Ovary (tissue), 3 donors: ENCODE measurements around the gene CXorf58.

Experiments
- EP300 ChIP-seq: sonication (generic); formaldehyde crosslinking; IDR thresholded peaks from one replicate; pipeline ENCODE4 v1.6.1; 2017; ENCODE audit warnings: antibody characterized with exemption
- POLR2A ChIP-seq: fragments of 450-650 bp; IDR thresholded peaks from one replicate; pipeline ENCODE4 v1.6.1; 2017; ENCODE audit warnings: antibody characterized with exemption, mild to moderate bottlenecking, moderate library complexity
- TF ChIP-seq, protein P1 (sequence below), 3 donors: fragments of 450-650 bp in 2 of 3; fragments of 200-600 bp in 1 of 3; IDR thresholded peaks; one replicate each; pipeline versions ENCODE4 v1.5.1 to v1.8.0; 2016 to 2022; ENCODE audit warnings: antibody characterized with exemption in 3 of 3, mild to moderate bottlenecking in 1 of 3
- donor health status: DM: no; HTN: no; CAD: no.

DNA sequence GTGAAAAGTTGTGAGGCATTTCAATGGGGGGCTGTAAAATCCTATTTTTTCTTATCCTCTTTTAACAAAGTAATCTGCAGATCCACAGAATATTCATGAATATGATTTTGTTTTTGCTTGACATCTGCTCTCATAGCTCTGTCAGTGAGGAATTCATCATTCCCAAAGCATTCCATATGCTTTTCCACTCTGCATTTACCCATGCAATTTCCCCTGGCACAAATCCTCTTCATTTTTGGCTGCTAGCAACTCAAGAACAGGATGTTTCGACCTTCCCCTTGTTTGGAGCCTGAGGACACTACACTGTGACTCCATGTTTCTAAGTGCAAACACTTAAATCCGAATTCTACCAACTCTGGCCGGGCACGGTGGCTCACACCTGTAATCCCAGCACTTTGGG is 70.7 kb downstream of the CXorf58 start:
- TF ChIP-seq, protein P1, sequence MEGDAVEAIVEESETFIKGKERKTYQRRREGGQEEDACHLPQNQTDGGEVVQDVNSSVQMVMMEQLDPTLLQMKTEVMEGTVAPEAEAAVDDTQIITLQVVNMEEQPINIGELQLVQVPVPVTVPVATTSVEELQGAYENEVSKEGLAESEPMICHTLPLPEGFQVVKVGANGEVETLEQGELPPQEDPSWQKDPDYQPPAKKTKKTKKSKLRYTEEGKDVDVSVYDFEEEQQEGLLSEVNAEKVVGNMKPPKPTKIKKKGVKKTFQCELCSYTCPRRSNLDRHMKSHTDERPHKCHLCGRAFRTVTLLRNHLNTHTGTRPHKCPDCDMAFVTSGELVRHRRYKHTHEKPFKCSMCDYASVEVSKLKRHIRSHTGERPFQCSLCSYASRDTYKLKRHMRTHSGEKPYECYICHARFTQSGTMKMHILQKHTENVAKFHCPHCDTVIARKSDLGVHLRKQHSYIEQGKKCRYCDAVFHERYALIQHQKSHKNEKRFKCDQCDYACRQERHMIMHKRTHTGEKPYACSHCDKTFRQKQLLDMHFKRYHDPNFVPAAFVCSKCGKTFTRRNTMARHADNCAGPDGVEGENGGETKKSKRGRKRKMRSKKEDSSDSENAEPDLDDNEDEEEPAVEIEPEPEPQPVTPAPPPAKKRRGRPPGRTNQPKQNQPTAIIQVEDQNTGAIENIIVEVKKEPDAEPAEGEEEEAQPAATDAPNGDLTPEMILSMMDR (IDR thresholded peaks at IDR 0.05): no peak
- TF ChIP-seq EP300 (no peak), POLR2A (no peak)
